HCT116 (cell line): ENCODE measurements around the gene OR13A1. TPM values are rescaled to one million over a fixed set of nuclear protein-coding genes. Genes with fewer than 3 reads are reported as not detected.

Experiments used
- ATAC-seq: fragments of 200-7000 bp; cut with Tn5 transposase; 2 replicates; pipeline ENCODE4 v1.9.1; 2020; ENCODE audit warnings: mild to moderate bottlenecking, moderate library complexity
- BruUV-seq: library from RNA; stranded (reverse); fragments of 400-500 nt; replicated peaks from 2 replicates; lab custom pipeline; 2021; lab: Mats Ljungman, UMichigan
- CTCF ChIA-PET: fragments of 300-600 bp; sonication (Branson Sonifier 250); formaldehyde crosslinking; loops from one replicate; lab custom pipeline; 2021; ENCODE audit warnings: antibody characterized with exemption; lab: Charles Lee
- POLR2A ChIA-PET: fragments of 300-600, 350-600 bp; sonication (Branson Sonifier 250); formaldehyde crosslinking; loops from one replicate; lab custom pipeline; 2021; ENCODE audit warnings: antibody characterized with exemption; lab: Charles Lee
- RAD21 ChIA-PET, 2 experiments: fragments of 300-600 bp; sonication (Branson Sonifier 250); formaldehyde crosslinking; loops; one replicate each; lab custom pipeline; 2023; ENCODE audit warnings: low total read pairs in 2 of 2; ENCODE audit not compliant: uncharacterized antibody in 2 of 2, unreplicated experiment in 2 of 2, low non-redundant PET in 1 of 2; lab: Charles Lee
- DNase-seq: peaks from one replicate; pipeline ENCODE4 v3.0.0-alpha.2; 2010; ENCODE audit warnings: low read depth, low spot score
- H2AFZ ChIP-seq: fragments of 200-600 bp; shearing (Covaris generic), sonication (generic); 2 replicates; pipeline ENCODE4 v1.6.1; 2017; ENCODE audit warnings: low read depth, mixed run types, mixed read lengths, antibody characterized with exemption, low read length; ENCODE audit not compliant: poor library complexity, severe bottlenecking
- H3K27ac ChIP-seq: 2 replicates; pipeline ENCODE4 v1.5.1; 2012; ENCODE audit warnings: low read depth, low read length
- H3K27me3 ChIP-seq: fragments of 200-600 bp; sonication (generic); 2 replicates; pipeline ENCODE4 v1.6.1; 2016; ENCODE audit warnings: mixed run types, low read length, mixed read lengths; ENCODE audit not compliant: insufficient read depth
- H3K36me3 ChIP-seq, 2 experiments: fragments of 200-500 bp in 1 of 2; fragments of 200-600 bp in 1 of 2; sonication (Bioruptor generic) in 1 of 2; sonication (generic) in 1 of 2; 2 replicates each; pipeline versions ENCODE4 v1.5.1 to v1.6.1; 2014 to 2016; ENCODE audit warnings: low read length in 2 of 2, inconsistent platforms in 1 of 2, mixed read lengths in 1 of 2, mixed run types in 1 of 2; ENCODE audit not compliant: insufficient read depth in 2 of 2, control insufficient read depth in 1 of 2
- H3K4me1 ChIP-seq, 2 experiments: fragments of 200-600 bp in 1 of 2; sonication (generic) in 1 of 2; 2 replicates each; pipeline versions ENCODE4 v1.5.1 to v1.6.1; 2012 to 2017; ENCODE audit warnings: low read length in 2 of 2, inconsistent platforms in 1 of 2, mild to moderate bottlenecking in 1 of 2, mixed read lengths in 1 of 2, mixed run types in 1 of 2, moderate library complexity in 1 of 2; ENCODE audit not compliant: insufficient read depth in 2 of 2, control insufficient read depth in 1 of 2
- H3K4me2 ChIP-seq: fragments of 200-600 bp; sonication (generic); 2 replicates; pipeline ENCODE4 v1.6.1; 2017; ENCODE audit warnings: mixed run types, low read length, mixed read lengths
- H3K4me3 ChIP-seq, 2 experiments: fragments of 200-600 bp in 1 of 2; sonication (generic) in 1 of 2; replicated peaks in 1 of 2; 2 replicates each; pipeline ENCODE4 v1.5.1; 2011 to 2016; ENCODE audit warnings: low read length in 2 of 2, control low read depth in 1 of 2, low read depth in 1 of 2, mild to moderate bottlenecking in 1 of 2, mixed read lengths in 1 of 2, mixed run types in 1 of 2
- H3K79me2 ChIP-seq: fragments of 200-600 bp; sonication (generic); 2 replicates; pipeline ENCODE4 v1.6.1; 2017; ENCODE audit warnings: mild to moderate bottlenecking, mixed run types, low read length, moderate library complexity, mixed read lengths; ENCODE audit not compliant: insufficient read depth
- H3K9ac ChIP-seq: fragments of 200-600 bp; sonication (generic); 2 replicates; pipeline ENCODE4 v1.6.1; 2016; ENCODE audit warnings: low read length, mixed read lengths
- H3K9me2 ChIP-seq: fragments of 200-600 bp; sonication (generic), shearing (Covaris generic); 2 replicates; pipeline ENCODE4 v1.6.1; 2017; ENCODE audit warnings: mixed run types, mild to moderate bottlenecking, moderate library complexity; ENCODE audit not compliant: insufficient read depth
- H3K9me3 ChIP-seq, 2 experiments: fragments of 200-500 bp in 1 of 2; fragments of 200-600 bp in 1 of 2; sonication (Bioruptor generic) in 1 of 2; sonication (generic) in 1 of 2; 2 replicates each; pipeline ENCODE4 v1.6.1; 2014 to 2017; ENCODE audit warnings: low read length in 2 of 2, mixed read lengths in 2 of 2, inconsistent platforms in 1 of 2, low read depth in 1 of 2, mild to moderate bottlenecking in 1 of 2, mixed run types in 1 of 2, moderate library complexity in 1 of 2; ENCODE audit not compliant: control insufficient read depth in 1 of 2, insufficient read depth in 1 of 2
- H4K20me1 ChIP-seq: fragments of 200-600 bp; sonication (generic), shearing (Covaris generic); 2 replicates; pipeline ENCODE4 v1.6.1; 2017; ENCODE audit warnings: mixed run types, mild to moderate bottlenecking, moderate library complexity; ENCODE audit not compliant: insufficient read depth
- EZH2 ChIP-seq: fragments of 200-600 bp; sonication (generic); IDR thresholded peaks from 2 replicates; pipeline ENCODE4 v1.6.1; 2017; ENCODE audit warnings: antibody characterized with exemption, mixed run types
- POLR2A ChIP-seq: IDR thresholded peaks from 2 replicates; pipeline ENCODE4 v1.7.0; 2011; ENCODE audit warnings: borderline replicate concordance; ENCODE audit not compliant: insufficient read depth, insufficient read length; ENCODE audit errors: extremely low read depth
- RAD21 ChIP-seq: IDR thresholded peaks from 2 replicates; pipeline ENCODE4 v1.6.1; 2012; ENCODE audit warnings: low read depth, mild to moderate bottlenecking
- TCF7L2 ChIP-seq: IDR thresholded peaks from 2 replicates; pipeline ENCODE4 v1.7.0; 2011; ENCODE audit warnings: borderline replicate concordance, inconsistent platforms; ENCODE audit not compliant: insufficient read depth, insufficient read length; ENCODE audit errors: extremely low read depth
- intact Hi-C: fragments of 100-400 bp; cut with micrococcal nuclease; formaldehyde crosslinking; loops from 2 replicates; pipeline ENCODE4 v1.10.0; 2022
- total RNA-seq: library from RNA; stranded (reverse); gene quantifications from one replicate; pipeline ENCODE4 v1.2.1, GENCODE V29; 2021; ENCODE audit not compliant: unreplicated experiment
- TF ChIP-seq, protein P1 (sequence below): IDR thresholded peaks from 2 replicates; pipeline ENCODE4 v1.6.1; 2012; ENCODE audit warnings: low read depth
- TF ChIP-seq, protein P2 (sequence below), 3 experiments: fragments of 200-600 bp in 1 of 3; sonication (generic) in 1 of 3; IDR thresholded peaks in 2 of 3; conservative IDR thresholded peaks in 1 of 3; 2 replicates each; pipeline ENCODE4 v1.5.1; 2012 to 2017; ENCODE audit warnings: low read depth in 2 of 3, low read length in 2 of 3, antibody characterized with exemption in 1 of 3, borderline replicate concordance in 1 of 3, control low read depth in 1 of 3, mild to moderate bottlenecking in 1 of 3, mixed read lengths in 1 of 3, mixed run types in 1 of 3, moderate library complexity in 1 of 3; ENCODE audit not compliant: insufficient read depth in 1 of 3

The OR13A1 gene
- total RNA-seq, 1 experiment from 2014 or later, result not detected

DNA sequence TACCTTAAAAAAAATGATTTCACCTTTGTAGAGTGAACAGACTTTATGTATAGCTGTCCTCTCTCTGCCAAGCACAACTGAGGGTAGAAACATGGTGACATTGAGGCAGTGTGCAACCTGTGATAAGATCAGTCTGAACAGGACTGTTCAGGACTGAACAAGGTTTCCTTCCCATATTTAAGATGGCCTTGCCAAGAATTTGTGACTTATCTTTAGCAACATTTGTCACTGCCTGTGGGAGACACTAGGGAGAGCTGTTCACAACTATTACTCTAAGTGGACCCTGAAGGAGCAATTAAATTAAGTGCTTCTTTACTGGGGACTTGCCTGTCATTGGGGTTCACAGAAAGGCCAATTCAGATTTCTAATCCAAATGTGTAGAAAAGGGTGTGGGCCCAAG is 6.7 kb downstream of the OR13A1 start:
- Histone ChIP-seq H3K9me3 (no peaks in the 10 kb centered on the region), H2AFZ (no peak overlapping the region), H3K27me3 (no peaks in the 10 kb centered on the region; the same call in 1 of the 2 replicates), H3K9ac (no peak overlapping the region), H3K27ac (no peak overlapping the region), H3K9me2 (no peaks in the 10 kb centered on the region), H3K4me2 (no peak overlapping the region), H3K79me2 (no peaks in the 10 kb centered on the region), H3K36me3 (no peaks in the 10 kb centered on the region), H3K4me1 (no peaks in the 10 kb centered on the region), H4K20me1 (no peaks in the 10 kb centered on the region), H3K4me3 (no peak overlapping the region)
- POLR2A ChIA-PET, result no interaction called here
- CTCF ChIA-PET, result interaction anchor here (0.6 kb wide), 1 partner anchor 59 kb away, joined by 3 read pairs; no protein-coding TSS in a partner anchor
- peak; percentile 2 for DNase-seq
- intact Hi-C loops, result no loop called here
- no TSS peak for BruUV-seq
- ATAC-seq, result peak; percentile 54
- RAD21 ChIA-PET, result no interaction called here
- TF ChIP-seq, protein P1, sequence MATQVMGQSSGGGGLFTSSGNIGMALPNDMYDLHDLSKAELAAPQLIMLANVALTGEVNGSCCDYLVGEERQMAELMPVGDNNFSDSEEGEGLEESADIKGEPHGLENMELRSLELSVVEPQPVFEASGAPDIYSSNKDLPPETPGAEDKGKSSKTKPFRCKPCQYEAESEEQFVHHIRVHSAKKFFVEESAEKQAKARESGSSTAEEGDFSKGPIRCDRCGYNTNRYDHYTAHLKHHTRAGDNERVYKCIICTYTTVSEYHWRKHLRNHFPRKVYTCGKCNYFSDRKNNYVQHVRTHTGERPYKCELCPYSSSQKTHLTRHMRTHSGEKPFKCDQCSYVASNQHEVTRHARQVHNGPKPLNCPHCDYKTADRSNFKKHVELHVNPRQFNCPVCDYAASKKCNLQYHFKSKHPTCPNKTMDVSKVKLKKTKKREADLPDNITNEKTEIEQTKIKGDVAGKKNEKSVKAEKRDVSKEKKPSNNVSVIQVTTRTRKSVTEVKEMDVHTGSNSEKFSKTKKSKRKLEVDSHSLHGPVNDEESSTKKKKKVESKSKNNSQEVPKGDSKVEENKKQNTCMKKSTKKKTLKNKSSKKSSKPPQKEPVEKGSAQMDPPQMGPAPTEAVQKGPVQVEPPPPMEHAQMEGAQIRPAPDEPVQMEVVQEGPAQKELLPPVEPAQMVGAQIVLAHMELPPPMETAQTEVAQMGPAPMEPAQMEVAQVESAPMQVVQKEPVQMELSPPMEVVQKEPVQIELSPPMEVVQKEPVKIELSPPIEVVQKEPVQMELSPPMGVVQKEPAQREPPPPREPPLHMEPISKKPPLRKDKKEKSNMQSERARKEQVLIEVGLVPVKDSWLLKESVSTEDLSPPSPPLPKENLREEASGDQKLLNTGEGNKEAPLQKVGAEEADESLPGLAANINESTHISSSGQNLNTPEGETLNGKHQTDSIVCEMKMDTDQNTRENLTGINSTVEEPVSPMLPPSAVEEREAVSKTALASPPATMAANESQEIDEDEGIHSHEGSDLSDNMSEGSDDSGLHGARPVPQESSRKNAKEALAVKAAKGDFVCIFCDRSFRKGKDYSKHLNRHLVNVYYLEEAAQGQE, result no peak
- TF ChIP-seq POLR2A (no peak), TCF7L2 (no peak), RAD21 (peak; percentile 37; the same call in 1 of the 2 replicates), EZH2 (no peak)
- TF ChIP-seq, protein P2, sequence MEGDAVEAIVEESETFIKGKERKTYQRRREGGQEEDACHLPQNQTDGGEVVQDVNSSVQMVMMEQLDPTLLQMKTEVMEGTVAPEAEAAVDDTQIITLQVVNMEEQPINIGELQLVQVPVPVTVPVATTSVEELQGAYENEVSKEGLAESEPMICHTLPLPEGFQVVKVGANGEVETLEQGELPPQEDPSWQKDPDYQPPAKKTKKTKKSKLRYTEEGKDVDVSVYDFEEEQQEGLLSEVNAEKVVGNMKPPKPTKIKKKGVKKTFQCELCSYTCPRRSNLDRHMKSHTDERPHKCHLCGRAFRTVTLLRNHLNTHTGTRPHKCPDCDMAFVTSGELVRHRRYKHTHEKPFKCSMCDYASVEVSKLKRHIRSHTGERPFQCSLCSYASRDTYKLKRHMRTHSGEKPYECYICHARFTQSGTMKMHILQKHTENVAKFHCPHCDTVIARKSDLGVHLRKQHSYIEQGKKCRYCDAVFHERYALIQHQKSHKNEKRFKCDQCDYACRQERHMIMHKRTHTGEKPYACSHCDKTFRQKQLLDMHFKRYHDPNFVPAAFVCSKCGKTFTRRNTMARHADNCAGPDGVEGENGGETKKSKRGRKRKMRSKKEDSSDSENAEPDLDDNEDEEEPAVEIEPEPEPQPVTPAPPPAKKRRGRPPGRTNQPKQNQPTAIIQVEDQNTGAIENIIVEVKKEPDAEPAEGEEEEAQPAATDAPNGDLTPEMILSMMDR (IDR thresholded peaks at IDR 0.05 in 2 of 3, conservative IDR thresholded peaks at IDR 0.05 in 1 of 3; ENCODE audit: borderline replicate concordance in 1 of 3, insufficient read depth in 1 of 3, low read depth in 2 of 3, low read length in 2 of 3), result peak; percentile 9 to 36 (median 23); a peak in 3 of 6 replicates
